H1 (cell line): Measurements from ENCODE around the gene HDAC7. TPM values are rescaled to one million over a fixed set of nuclear protein-coding genes. Genes with fewer than 3 reads are reported as not detected.

Source experiments
- CTCF ChIA-PET: fragments of 300-600 bp; sonication (Branson Sonifier 250); formaldehyde crosslinking; loops from one replicate; lab custom pipeline; 2021; ENCODE audit not compliant: partially characterized antibody; lab: Charles Lee
- POLR2A ChIA-PET: fragments of 300-600 bp; sonication (Branson Sonifier 250); formaldehyde crosslinking; loops from one replicate; lab custom pipeline; 2021; ENCODE audit warnings: inconsistent platforms; ENCODE audit not compliant: partially characterized antibody; lab: Charles Lee
- DNase-seq, 2 experiments: peaks; one replicate each; pipeline versions ENCODE4 v3.0.0 to v3.0.0-alpha.2; 2010 to 2022; ENCODE audit warnings: low spot score in 2 of 2, low read depth in 1 of 2, mixed read lengths in 1 of 2
- FAIRE-seq: peaks from 2 replicates; lab custom pipeline; 2011; peaks lifted over from hg19 to GRCh38; lab: Jason Lieb, UNC
- H2AFZ ChIP-seq: 2 replicates; pipeline ENCODE4 v1.8.1; 2012; ENCODE audit warnings: low read length, inconsistent platforms
- H2AK5ac ChIP-seq: 2 replicates; pipeline ENCODE4 v1.6.1; 2013; ENCODE audit warnings: low read depth, low read length
- H2BK120ac ChIP-seq: replicated peaks from 2 replicates; pipeline ENCODE3; 2013; ENCODE audit warnings: low read depth, low read length, inconsistent platforms
- H2BK12ac ChIP-seq: 2 replicates; pipeline ENCODE4 v1.6.1; 2013; ENCODE audit warnings: low read depth, low read length
- H2BK15ac ChIP-seq: 2 replicates; pipeline ENCODE4 v1.6.1; 2013; ENCODE audit warnings: low read length
- H2BK20ac ChIP-seq: 2 replicates; pipeline ENCODE4 v1.6.1; 2013; ENCODE audit warnings: low read length
- H2BK5ac ChIP-seq: 2 replicates; pipeline ENCODE4 v1.6.1; 2013; ENCODE audit warnings: low read depth, low read length
- H3K14ac ChIP-seq: 2 replicates; pipeline ENCODE4 v1.6.1; 2013; ENCODE audit warnings: inconsistent platforms; ENCODE audit not compliant: insufficient read length
- H3K18ac ChIP-seq: 2 replicates; pipeline ENCODE4 v1.6.1; 2013; ENCODE audit warnings: low read length; ENCODE audit errors: extremely low read depth
- H3K23ac ChIP-seq: 2 replicates; pipeline ENCODE4 v1.6.1; 2013; ENCODE audit warnings: inconsistent platforms; ENCODE audit not compliant: insufficient read length
- H3K23me2 ChIP-seq: 2 replicates; pipeline ENCODE4 v1.6.1; 2013; ENCODE audit warnings: low read depth, low read length
- H3K27ac ChIP-seq: 2 replicates; pipeline ENCODE4 v1.6.1; 2011; ENCODE audit warnings: low read depth, low read length, inconsistent platforms
- H3K27me3 ChIP-seq, 4 experiments: replicated peaks in 1 of 4; 1 replicate in 1 of 4; 2 replicates in 3 of 4; pipeline versions ENCODE4 v1.6.1 to v1.8.1; 2011 to 2013; ENCODE audit warnings: low read length in 3 of 4, mild to moderate bottlenecking in 3 of 4, inconsistent platforms in 2 of 4, mixed read lengths in 2 of 4, moderate library complexity in 1 of 4; ENCODE audit not compliant: control insufficient read depth in 3 of 4, insufficient read depth in 3 of 4; ENCODE audit errors: extremely low read depth in 1 of 4
- H3K36me3 ChIP-seq, 4 experiments: 2 replicates each; pipeline versions ENCODE4 v1.6.1 to v1.8.1; 2011 to 2013; ENCODE audit warnings: mild to moderate bottlenecking in 4 of 4, low read length in 3 of 4, moderate library complexity in 2 of 4, control low read depth in 1 of 4, inconsistent platforms in 1 of 4; ENCODE audit not compliant: insufficient read depth in 4 of 4, control insufficient read depth in 2 of 4
- H3K4ac ChIP-seq: replicated peaks from 2 replicates; pipeline ENCODE3; 2013; ENCODE audit warnings: low read length, low read depth, mixed read lengths, inconsistent platforms; ENCODE audit not compliant: insufficient read length
- H3K4me1 ChIP-seq, 4 experiments: replicated peaks in 1 of 4; 1 replicate in 1 of 4; 2 replicates in 3 of 4; pipeline versions ENCODE4 v1.6.1 to v1.8.1; 2011 to 2013; ENCODE audit warnings: low read length in 3 of 4, inconsistent platforms in 2 of 4, mixed read lengths in 1 of 4; ENCODE audit not compliant: insufficient read depth in 4 of 4, control insufficient read depth in 3 of 4
- H3K4me2 ChIP-seq, 2 experiments: 2 replicates each; pipeline versions ENCODE4 v1.6.1 to v1.8.1; 2011 to 2013; ENCODE audit warnings: low read depth in 2 of 2, low read length in 2 of 2, control low read depth in 1 of 2, inconsistent platforms in 1 of 2, mild to moderate bottlenecking in 1 of 2; ENCODE audit not compliant: insufficient read depth in 1 of 2
- H3K4me3 ChIP-seq, 4 experiments: fragments of 200-600, 300-600 bp in 1 of 4; sonication (generic), shearing (Covaris generic), sonication (Bioruptor Twin) in 1 of 4; 2 replicates each; pipeline versions ENCODE4 v1.5.1 to v1.8.1; 2011 to 2016; ENCODE audit warnings: low read length in 4 of 4, low read depth in 3 of 4, control low read depth in 2 of 4, inconsistent platforms in 2 of 4, mild to moderate bottlenecking in 2 of 4, mixed read lengths in 1 of 4, moderate library complexity in 1 of 4; ENCODE audit not compliant: insufficient read depth in 2 of 4; ENCODE audit errors: extremely low read depth in 1 of 4
- H3K56ac ChIP-seq: replicated peaks from 2 replicates; pipeline ENCODE3; 2013; ENCODE audit warnings: low read depth, mild to moderate bottlenecking, mixed read lengths, low read length, inconsistent platforms; ENCODE audit not compliant: insufficient read length
- H3K79me1 ChIP-seq: 2 replicates; pipeline ENCODE4 v1.6.1; 2013; ENCODE audit warnings: low read depth, low read length, control low read depth
- H3K79me2 ChIP-seq, 2 experiments: 2 replicates each; pipeline versions ENCODE4 v1.6.1 to v1.8.1; 2012 to 2013; ENCODE audit warnings: low read length in 2 of 2, mild to moderate bottlenecking in 2 of 2, inconsistent platforms in 1 of 2; ENCODE audit not compliant: insufficient read depth in 2 of 2, control insufficient read depth in 1 of 2
- H3K9ac ChIP-seq, 4 experiments: replicated peaks in 1 of 4; 1 replicate in 1 of 4; 2 replicates in 3 of 4; pipeline versions ENCODE4 v1.6.1 to v1.8.1; 2011 to 2013; ENCODE audit warnings: low read depth in 3 of 4, low read length in 3 of 4, control low read depth in 2 of 4, mild to moderate bottlenecking in 2 of 4, moderate library complexity in 2 of 4, inconsistent platforms in 1 of 4; ENCODE audit errors: extremely low read depth in 1 of 4
- H3K9me3 ChIP-seq, 2 experiments: 2 replicates each; pipeline versions ENCODE4 v1.6.1 to v1.8.1; 2012 to 2013; ENCODE audit warnings: mild to moderate bottlenecking in 2 of 2, moderate library complexity in 2 of 2, control low read depth in 1 of 2, inconsistent platforms in 1 of 2, low read depth in 1 of 2, low read length in 1 of 2, mixed read lengths in 1 of 2; ENCODE audit not compliant: insufficient read depth in 2 of 2
- H4K20me1 ChIP-seq, 2 experiments: replicated peaks in 1 of 2; 2 replicates each; pipeline versions ENCODE3 to v1.8.1; 2011 to 2013; ENCODE audit warnings: inconsistent platforms in 2 of 2, low read length in 2 of 2, mild to moderate bottlenecking in 1 of 2; ENCODE audit not compliant: insufficient read depth in 2 of 2, control insufficient read depth in 1 of 2
- H4K5ac ChIP-seq: 2 replicates; pipeline ENCODE4 v1.6.1; 2013; ENCODE audit warnings: low read length, low read depth, mixed read lengths, inconsistent platforms; ENCODE audit not compliant: insufficient read length
- H4K8ac ChIP-seq: 2 replicates; pipeline ENCODE4 v1.8.0; 2013; ENCODE audit warnings: mild to moderate bottlenecking, moderate library complexity, low read length, inconsistent platforms; ENCODE audit not compliant: insufficient read depth; ENCODE audit errors: extremely low read depth
- H4K91ac ChIP-seq: replicated peaks from 2 replicates; pipeline ENCODE3; 2013; ENCODE audit warnings: low read length, mixed read lengths, inconsistent platforms; ENCODE audit not compliant: insufficient read length
- EZH2 ChIP-seq: fragments of 200-600 bp; sonication (generic); IDR thresholded peaks from 2 replicates; pipeline ENCODE4 v1.7.1; 2012; ENCODE audit warnings: low read depth, mild to moderate bottlenecking, moderate library complexity, low read length, inconsistent platforms; ENCODE audit not compliant: severe bottlenecking
- KDM4A ChIP-seq: IDR thresholded peaks from one replicate; pipeline ENCODE4 v1.7.1; 2012; ENCODE audit warnings: low read depth, mild to moderate bottlenecking, moderate library complexity, low read length, inconsistent platforms; ENCODE audit not compliant: severe bottlenecking
- PHF8 ChIP-seq: fragments of 200-600 bp; sonication (generic); conservative IDR thresholded peaks from 2 replicates; pipeline ENCODE4 v1.7.1; 2012; ENCODE audit warnings: low read depth, mild to moderate bottlenecking, inconsistent platforms, low read length, moderate library complexity
- RNF2 ChIP-seq: fragments of 200-900, 300-1000 bp; sonication (generic); IDR thresholded peaks from 2 replicates; pipeline ENCODE4 v1.7.1; 2016; ENCODE audit warnings: borderline replicate concordance, low read depth, mild to moderate bottlenecking, antibody characterized with exemption, low read length; ENCODE audit not compliant: poor library complexity, severe bottlenecking; ENCODE audit errors: missing control alignments
- RXRA ChIP-seq: IDR thresholded peaks from 2 replicates; pipeline ENCODE4 v1.6.1; 2011; ENCODE audit warnings: low read depth, mild to moderate bottlenecking, low read length, moderate library complexity; ENCODE audit not compliant: insufficient read depth
- SP2 ChIP-seq: IDR thresholded peaks from 2 replicates; pipeline ENCODE4 v1.6.1; 2012; ENCODE audit warnings: mild to moderate bottlenecking, low read length, inconsistent platforms
- SUZ12 ChIP-seq: fragments of 200-600 bp; sonication (generic); IDR thresholded peaks from 2 replicates; pipeline ENCODE4 v1.6.1; 2012; ENCODE audit warnings: mild to moderate bottlenecking, inconsistent platforms, low read length, moderate library complexity, mixed read lengths
- TEAD4 ChIP-seq: IDR thresholded peaks from 2 replicates; pipeline ENCODE4 v1.6.1; 2012; ENCODE audit warnings: low read depth, low read length, inconsistent platforms, mixed read lengths
- YY1 ChIP-seq: IDR thresholded peaks from 2 replicates; pipeline ENCODE4 v1.6.1; 2011; ENCODE audit warnings: low read depth, mild to moderate bottlenecking, low read length
- WGBS, 2 experiments: shearing (Covaris generic) in 1 of 2; methylation state at CpG; one replicate each; pipeline versions ENCODE4 v1.1.6 to v1.1.7; 2013 to 2015; ENCODE audit warnings: low lambda C conversion rate in 2 of 2, mixed read lengths in 2 of 2, inconsistent platforms in 1 of 2, low coverage in 1 of 2, missing lambda C conversion rate in 1 of 2; ENCODE audit not compliant: insufficient replicate concordance in 2 of 2, insufficient coverage in 1 of 2, insufficient read length in 1 of 2; ENCODE audit errors: extremely low coverage in 1 of 2, missing lambda C conversion rate in 1 of 2; 5-methylcytosine and 5-hydroxymethylcytosine counted together
- polyA plus RNA-seq, 7 experiments: library from polyadenylated mRNA; depleted of rRNA in 3 of 7; stranded (reverse) in 5 of 7; unstranded in 2 of 7; fragments of >200 nt in 5 of 7; fragments of 200-250 nt in 2 of 7; gene quantifications; 1 replicate in 5 of 7; 2 replicates in 1 of 7; 4 replicates in 1 of 7; pipeline versions ENCODE4 v1.2.1 to v1.2.3, GENCODE V29; 2011 to 2013; ENCODE audit warnings: missing spikeins in 2 of 7, mixed read lengths in 2 of 7
- total RNA-seq: library from RNA; stranded (reverse); fragmentation: NEBNext Ultra II Directional; extraction: Animal tissue kit (Norgen Biotek cat#: 25700); gene quantifications from 2 replicates; pipeline ENCODE4 v1.2.1, GENCODE V29; 2021
- TF ChIP-seq, protein P1 (sequence below): IDR thresholded peaks from 2 replicates; pipeline ENCODE4 v1.6.1; 2011; ENCODE audit warnings: low read length, improper control_type of control experiment

HDAC7 gene
- total and polyA plus RNA-seq, 2 of the 8 experiments (the other 6 are each of a cell fraction or from before 2014, with no cell fraction given): 25.5 to 84.9 TPM

GRCh38 chr12:47856721-47857575 lies 37.2 kb upstream of the HDAC7 start:
- no peak overlapping the region for H3K4ac ChIP-seq
- H3K18ac ChIP-seq: no peak overlapping the region
- WGBS, 2 experiments: 86% methylated on average over 17 of the region's 17 CpGs; no CpG with 5 or more reads in 1 of the 2 experiments
- H2BK5ac ChIP-seq: no peak overlapping the region
- no peak overlapping the region for H3K14ac ChIP-seq
- CTCF ChIA-PET: interaction anchor here (0.7 to 4.2 kb wide), 7 partner anchors 18 to 82 kb away, joined by 3 to 19 read pairs (median 4); no protein-coding TSS in a partner anchor
- H2BK15ac ChIP-seq: no peak overlapping the region
- H4K8ac ChIP-seq: no peak overlapping the region
- H3K27me3 ChIP-seq: no peaks in the 10 kb centered on the region
- H3K79me1 ChIP-seq: no peaks in the 10 kb centered on the region
- no peak overlapping the region for H3K23ac ChIP-seq
- no peak overlapping the region for H3K27ac ChIP-seq
- H2BK120ac ChIP-seq: no peak overlapping the region
- no peak overlapping the region for H2AFZ ChIP-seq
- H3K4me2 ChIP-seq: no peak overlapping the region
- no peak overlapping the region for H4K5ac ChIP-seq
- FAIRE-seq (no peak), DNase-seq (no peak)
- H2BK12ac ChIP-seq: no peak overlapping the region
- H3K36me3 ChIP-seq: no peaks in the 10 kb centered on the region
- H4K91ac ChIP-seq: no peak overlapping the region
- H3K4me1 ChIP-seq: no peaks in the 10 kb centered on the region
- POLR2A ChIA-PET: interaction anchor here (0.6 kb wide), 1 partner anchor 21 kb away, joined by 3 read pairs; no protein-coding TSS in a partner anchor
- H3K23me2 ChIP-seq: no peaks in the 10 kb centered on the region
- H2BK20ac ChIP-seq: no peak overlapping the region
- no peak overlapping the region for H2AK5ac ChIP-seq
- no peak overlapping the region for H3K9ac ChIP-seq
- H3K9me3 ChIP-seq: no peaks in the 10 kb centered on the region
- H3K4me3 ChIP-seq: no peak overlapping the region
- H4K20me1 ChIP-seq: no peaks in the 10 kb centered on the region
- H3K56ac ChIP-seq: no peak overlapping the region
- H3K79me2 ChIP-seq: no peaks in the 10 kb centered on the region
- TF ChIP-seq RXRA (no peak), PHF8 (no peak), TEAD4 (no peak), EZH2 (no peak), SP2 (no peak), RNF2 (no peak), SUZ12 (no peak), YY1 (no peak), KDM4A (no peak)
- TF ChIP-seq, protein P1, sequence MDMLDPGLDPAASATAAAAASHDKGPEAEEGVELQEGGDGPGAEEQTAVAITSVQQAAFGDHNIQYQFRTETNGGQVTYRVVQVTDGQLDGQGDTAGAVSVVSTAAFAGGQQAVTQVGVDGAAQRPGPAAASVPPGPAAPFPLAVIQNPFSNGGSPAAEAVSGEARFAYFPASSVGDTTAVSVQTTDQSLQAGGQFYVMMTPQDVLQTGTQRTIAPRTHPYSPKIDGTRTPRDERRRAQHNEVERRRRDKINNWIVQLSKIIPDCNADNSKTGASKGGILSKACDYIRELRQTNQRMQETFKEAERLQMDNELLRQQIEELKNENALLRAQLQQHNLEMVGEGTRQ: no peak
